Measurements from ENCODE around the gene RNF151.
"Not testable (repeated sequence)": the region's sequence is repeated elsewhere in the genome, so short reads cannot be mapped to it uniquely, and the experiment has no call there.

DNA sequence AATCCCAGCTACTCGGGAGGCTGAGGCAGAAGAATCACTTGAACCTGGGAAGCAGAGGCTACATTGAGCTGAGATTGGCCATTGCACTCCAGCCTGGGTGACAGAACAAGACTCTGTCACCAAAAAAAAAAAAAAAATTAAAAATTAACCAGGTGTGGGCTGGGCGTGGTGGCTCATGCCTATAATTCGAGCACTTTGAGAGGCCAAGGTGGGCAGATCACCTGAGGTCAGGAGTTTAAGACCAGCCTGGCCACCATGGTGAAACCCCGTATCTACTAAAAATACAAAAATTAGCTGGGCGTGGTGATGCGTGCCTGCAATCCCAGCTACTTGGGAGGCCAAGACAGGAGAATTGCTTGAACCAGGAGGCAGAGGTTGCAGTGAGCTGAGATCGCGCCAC lies 26.8 kb upstream of the RNF151 start:
- TF ChIP-seq CTCF (conservative IDR thresholded peaks at IDR 0.05 in 1 of 2, IDR thresholded peaks at IDR 0.05 in 1 of 2; ENCODE audit: low read depth in 1 of 2, low read length in 2 of 2); EZH2 (IDR thresholded peaks at IDR 0.05; ENCODE audit: low read length, missing control alignments): not testable (repeated sequence)
